ENCODE results near the gene IFNE. TPM values are rescaled to one million over a fixed set of nuclear protein-coding genes. Genes with fewer than 3 reads are reported as not detected.

The IFNE gene
- total RNA-seq, 1 experiment from 2014 or later = not detected

DNA sequence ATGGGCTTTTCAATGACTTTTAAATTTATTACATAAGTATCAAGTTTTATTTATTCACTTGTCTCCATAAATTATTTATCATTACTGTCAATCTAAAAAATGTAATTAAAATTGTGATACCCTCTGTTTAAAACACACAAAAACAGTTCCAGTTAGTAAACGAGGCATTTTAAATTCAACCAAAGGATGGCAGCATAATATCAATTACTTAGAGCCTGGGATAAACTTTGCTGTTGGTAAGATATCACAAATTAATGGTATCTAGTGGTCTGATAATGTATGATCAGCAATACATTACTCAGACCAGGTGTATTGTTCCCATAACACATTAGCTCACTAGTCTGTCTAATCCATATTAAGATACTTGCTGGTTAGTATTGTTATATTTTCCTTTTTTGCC lies 9.6 kb upstream of the IFNE start:
- peaks cover 2% of the 10 kb centered on the region; the same call in 1 of the 2 replicates for H3K27me3 Mint-ChIP-seq (ENCODE audit: low read depth)
- WGBS (ENCODE audit: extremely low coverage, insufficient read length, low lambda C conversion rate) = no CpG with 5 or more reads among the region's 1 CpG
- no peak overlapping the region for H3K27ac Mint-ChIP-seq
- Histone ChIP-seq H2BK15ac (ENCODE audit: low read depth, low read length) (no peak overlapping the region), H3K27ac (ENCODE audit: insufficient read length, low read depth, low read length) (no peak overlapping the region), H4K91ac (ENCODE audit: insufficient read length, low read depth, low read length) (no peak overlapping the region), H3K79me2 (ENCODE audit: insufficient read depth, low read length) (no peaks in the 10 kb centered on the region), H3K9me3 (ENCODE audit: control insufficient read depth, low read depth, low read length) (no peaks in the 10 kb centered on the region), H2BK120ac (ENCODE audit: low read depth, low read length, poor library complexity, severe bottlenecking) (no peak overlapping the region), H3K4me2 (ENCODE audit: insufficient read depth, insufficient read length, low read length) (no peak overlapping the region), H3K56ac (ENCODE audit: insufficient read length, low read depth, low read length) (no peak overlapping the region), H2AK5ac (ENCODE audit: insufficient read length, low read length) (no peak overlapping the region), H3K4ac (ENCODE audit: low read depth, low read length) (no peak overlapping the region), H4K5ac (ENCODE audit: insufficient read length, low read depth, low read length) (no peak overlapping the region), H3K4me1 (ENCODE audit: insufficient read depth, low read length) (no peaks in the 10 kb centered on the region), H3K27me3 (ENCODE audit: insufficient read depth, low read length) (no peaks in the 10 kb centered on the region), H3K18ac (ENCODE audit: insufficient read length, low read depth, low read length) (no peak overlapping the region), H3K79me1 (ENCODE audit: insufficient read depth, low read depth, low read length, poor library complexity, severe bottlenecking) (no peaks in the 10 kb centered on the region), H3K23me2 (ENCODE audit: insufficient read length, low read depth, low read length, poor library complexity, severe bottlenecking) (no peaks in the 10 kb centered on the region), H3K9ac (ENCODE audit: extremely low read depth, insufficient read length, low read length) (no peak overlapping the region), H2AFZ (ENCODE audit: low read length) (no peak overlapping the region), H4K20me1 (ENCODE audit: control insufficient read depth, insufficient read depth, insufficient read length) (no peaks in the 10 kb centered on the region), H2BK5ac (ENCODE audit: insufficient read length, low read length) (no peak overlapping the region), H2BK12ac (ENCODE audit: insufficient read length, low read depth, low read length) (no peak overlapping the region), H4K8ac (replicated peaks; ENCODE audit: insufficient read length, low read depth, low read length) (no peak overlapping the region), H2BK20ac (ENCODE audit: low read depth, low read length, poor library complexity, severe bottlenecking) (no peak overlapping the region), H3K23ac (ENCODE audit: insufficient read length, low read depth, low read length) (no peak overlapping the region), H3T11ph (ENCODE audit: low read length) (no peak overlapping the region), H3K14ac (ENCODE audit: insufficient read depth, low read length) (no peak overlapping the region)
- no peak for DNase-seq
- H3K4me1 Mint-ChIP-seq = peaks cover 5 to 19% of the 10 kb centered on the region in 2 experiments; a peak in 3 of 4 replicates
- TF ChIP-seq, protein P1, sequence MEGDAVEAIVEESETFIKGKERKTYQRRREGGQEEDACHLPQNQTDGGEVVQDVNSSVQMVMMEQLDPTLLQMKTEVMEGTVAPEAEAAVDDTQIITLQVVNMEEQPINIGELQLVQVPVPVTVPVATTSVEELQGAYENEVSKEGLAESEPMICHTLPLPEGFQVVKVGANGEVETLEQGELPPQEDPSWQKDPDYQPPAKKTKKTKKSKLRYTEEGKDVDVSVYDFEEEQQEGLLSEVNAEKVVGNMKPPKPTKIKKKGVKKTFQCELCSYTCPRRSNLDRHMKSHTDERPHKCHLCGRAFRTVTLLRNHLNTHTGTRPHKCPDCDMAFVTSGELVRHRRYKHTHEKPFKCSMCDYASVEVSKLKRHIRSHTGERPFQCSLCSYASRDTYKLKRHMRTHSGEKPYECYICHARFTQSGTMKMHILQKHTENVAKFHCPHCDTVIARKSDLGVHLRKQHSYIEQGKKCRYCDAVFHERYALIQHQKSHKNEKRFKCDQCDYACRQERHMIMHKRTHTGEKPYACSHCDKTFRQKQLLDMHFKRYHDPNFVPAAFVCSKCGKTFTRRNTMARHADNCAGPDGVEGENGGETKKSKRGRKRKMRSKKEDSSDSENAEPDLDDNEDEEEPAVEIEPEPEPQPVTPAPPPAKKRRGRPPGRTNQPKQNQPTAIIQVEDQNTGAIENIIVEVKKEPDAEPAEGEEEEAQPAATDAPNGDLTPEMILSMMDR (conservative IDR thresholded peaks at IDR 0.05) = no peak; the same call in 2 of the 3 replicates
- no peaks in the 10 kb centered on the region; a peak in 1 of 7 replicates for H3K36me3 Mint-ChIP-seq (ENCODE audit: insufficient read depth in 1 of 3, low read depth in 3 of 3)
- H3K4me3 Mint-ChIP-seq = no peak overlapping the region
- no peaks in the 10 kb centered on the region for H3K9me3 Mint-ChIP-seq
